GM12801 (cell line): ENCODE data around the gene CBR4.

Source experiments
- CTCF ChIP-seq: IDR thresholded peaks from one replicate; pipeline ENCODE4 v1.5.1; 2011; ENCODE audit warnings: control low read depth; ENCODE audit not compliant: insufficient read length; ENCODE audit errors: extremely low read depth

The CBR4 gene

GRCh38 chr4:168978001-168978700 lies 31.9 kb downstream of the CBR4 start:
- no peak for TF ChIP-seq CTCF

- no peak for TF ChIP-seq CTCF
Measured at GRCh38 chr4:168972596-168972995, 37.5 kb downstream of the CBR4 start.

GRCh38 chr4:168960716-168961115 lies 49.3 kb downstream of the CBR4 start:
- no peak for TF ChIP-seq CTCF

GRCh38 chr4:168955674-168956073 lies 54.4 kb downstream of the CBR4 start:
- no peak for TF ChIP-seq CTCF

- no peak for TF ChIP-seq CTCF
Measured at GRCh38 chr4:168945291-168945690, 64.8 kb downstream of the CBR4 start.

- TF ChIP-seq CTCF: no peak
Measured at GRCh38 chr4:168942985-168943384, 67.1 kb downstream of the CBR4 start.
